ENCODE results near the gene TSKU. TPM values are rescaled to one million over a fixed set of nuclear protein-coding genes. Genes with fewer than 3 reads are reported as not detected.

The TSKU gene
- polyA plus RNA-seq, 1 donor from 2014 or later = not detected

GRCh38 chr11:76772100-76772782, 10.9 kb upstream of the TSKU start:
- H3K9me3 Mint-ChIP-seq = peaks cover 6 to 15% (median 12%) of the 10 kb centered on the region in 3 donors
- H3K27me3 Mint-ChIP-seq = peaks cover 6% of the 10 kb centered on the region
- H3K4me1 Mint-ChIP-seq = peaks cover 0 to 4% (median 1%) of the 10 kb centered on the region in 3 donors
- H3K36me3 Mint-ChIP-seq = peaks cover 7% of the 10 kb centered on the region
- H3K4me3 Mint-ChIP-seq = no peak overlapping the region
- no peak overlapping the region for H3K27ac Mint-ChIP-seq

GRCh38 chr11:76772783-76773106, 10.4 kb upstream of the TSKU start:
- Mint-ChIP-seq H3K9me3 (peaks cover 8 to 19% (median 16%) of the 10 kb centered on the region in 3 donors), H3K4me3 (no peak overlapping the region), H3K4me1 (peaks cover 0 to 4% (median 0%) of the 10 kb centered on the region in 3 donors), H3K36me3 (peaks cover 7% of the 10 kb centered on the region), H3K27ac (no peak overlapping the region), H3K27me3 (peaks cover 5% of the 10 kb centered on the region)

DNA sequence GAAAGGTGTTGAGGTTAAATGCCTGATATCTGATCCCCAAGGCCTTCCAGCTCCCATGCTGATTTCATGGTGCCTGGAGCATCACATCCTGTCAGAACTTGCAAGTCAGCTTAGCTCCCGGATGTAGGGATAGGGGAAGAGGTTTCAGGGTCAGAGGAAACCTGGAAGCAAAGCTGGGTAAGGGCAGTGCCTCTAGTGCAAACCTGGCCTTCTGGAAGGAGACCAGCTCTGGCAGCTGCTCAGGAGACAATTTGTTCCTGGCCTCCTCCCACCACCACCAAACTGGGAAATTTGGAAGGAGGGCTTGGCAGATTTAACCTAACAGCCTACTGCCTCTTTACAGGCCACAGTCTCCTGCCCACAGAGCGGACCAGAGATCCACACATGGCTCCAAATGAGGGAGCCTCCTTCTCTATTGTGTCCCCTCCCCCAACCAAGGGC, 9.2 kb upstream of the TSKU start:
- H3K36me3 Mint-ChIP-seq = peaks cover 7% of the 10 kb centered on the region
- H3K9me3 Mint-ChIP-seq = peaks cover 12 to 23% (median 16%) of the 10 kb centered on the region in 3 donors
- no peak overlapping the region for H3K27ac Mint-ChIP-seq
- H3K4me3 Mint-ChIP-seq = no peak overlapping the region
- no peaks in the 10 kb centered on the region for H3K4me1 Mint-ChIP-seq
- H3K27me3 Mint-ChIP-seq = peaks cover 12% of the 10 kb centered on the region

DNA sequence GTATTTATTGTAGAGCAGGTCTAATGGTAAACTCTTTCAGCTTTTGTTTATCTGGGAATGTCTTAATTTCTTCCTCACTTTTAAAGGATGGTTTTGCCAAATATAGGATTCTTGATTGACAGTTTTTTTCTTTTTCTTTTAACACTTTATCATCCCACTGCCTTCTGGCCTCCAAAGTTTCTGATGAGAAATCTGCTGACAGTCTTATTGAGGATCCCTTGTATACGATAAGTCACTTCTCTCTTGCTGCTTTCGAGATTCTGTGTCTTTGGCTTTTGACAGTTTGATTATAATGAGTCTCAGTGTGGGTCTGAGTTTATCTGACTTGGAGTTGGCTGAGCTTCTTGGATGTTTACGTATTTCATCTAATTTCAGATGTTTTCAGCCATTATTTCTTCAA, 6.7 kb upstream of the TSKU start:
- Mint-ChIP-seq H3K27me3 (peaks cover 27% of the 10 kb centered on the region), H3K4me1 (no peaks in the 10 kb centered on the region), H3K27ac (no peak overlapping the region), H3K4me3 (no peak overlapping the region), H3K9me3 (peaks cover 12 to 23% (median 16%) of the 10 kb centered on the region in 3 donors), H3K36me3 (peaks cover 7% of the 10 kb centered on the region)

- Mint-ChIP-seq H3K4me3 (no peak overlapping the region), H3K36me3 (peaks cover 7% of the 10 kb centered on the region), H3K27me3 (peaks cover 29% of the 10 kb centered on the region), H3K9me3 (peaks cover 12 to 23% (median 16%) of the 10 kb centered on the region in 3 donors), H3K4me1 (no peaks in the 10 kb centered on the region), H3K27ac (no peak overlapping the region)
Measured at GRCh38 chr11:76777305-76777704, 5.9 kb upstream of the TSKU start.

DNA sequence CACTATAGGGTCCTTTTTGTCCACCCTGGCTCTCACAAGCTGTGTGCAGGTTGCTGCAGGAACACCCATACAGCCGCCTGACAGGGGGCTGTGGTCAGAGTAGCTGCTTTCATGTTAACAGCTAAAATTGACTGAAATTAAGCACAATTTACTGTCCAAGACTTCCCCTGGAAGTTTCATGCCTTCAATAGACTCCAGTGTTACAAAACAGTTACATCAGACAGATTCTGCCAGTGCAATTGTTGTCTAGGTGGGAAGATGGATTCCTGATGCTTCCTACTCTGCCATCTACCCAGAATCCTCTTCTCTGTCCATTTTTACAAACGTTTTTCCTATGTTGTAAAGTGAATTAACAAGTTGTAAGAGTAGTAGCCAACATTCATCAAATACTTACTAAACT, 5.3 kb upstream of the TSKU start:
- Mint-ChIP-seq H3K4me1 (peaks cover 3 to 4% (median 4%) of the 10 kb centered on the region in 3 donors), H3K27ac (no peak overlapping the region), H3K36me3 (peaks cover 7% of the 10 kb centered on the region), H3K4me3 (no peak overlapping the region), H3K27me3 (peaks cover 32% of the 10 kb centered on the region), H3K9me3 (peaks cover 12 to 23% (median 16%) of the 10 kb centered on the region in 3 donors)

GRCh38 chr11:76778874-76779273, 4.3 kb upstream of the TSKU start:
- Mint-ChIP-seq H3K4me1 (peaks cover 3 to 5% (median 4%) of the 10 kb centered on the region in 3 donors), H3K4me3 (no peak overlapping the region), H3K9me3 (peaks cover 12 to 23% (median 16%) of the 10 kb centered on the region in 3 donors), H3K27me3 (peaks cover 33% of the 10 kb centered on the region), H3K36me3 (peaks cover 6% of the 10 kb centered on the region), H3K27ac (no peak overlapping the region)

GRCh38 chr11:76781046-76781801, 1.9 kb upstream of the TSKU start:
- no peaks in the 10 kb centered on the region for H3K36me3 Mint-ChIP-seq
- H3K27ac Mint-ChIP-seq = no peak overlapping the region
- H3K9me3 Mint-ChIP-seq = peaks cover 12 to 18% (median 12%) of the 10 kb centered on the region in 3 donors
- H3K27me3 Mint-ChIP-seq = peaks cover 41% of the 10 kb centered on the region
- H3K4me3 Mint-ChIP-seq = peak overlapping the region in 2 of 4 donors; percentile 21 to 58
- peaks cover 3 to 5% (median 4%) of the 10 kb centered on the region in 3 donors for H3K4me1 Mint-ChIP-seq

GRCh38 chr11:76781807-76782530, 1.2 kb upstream of the TSKU start:
- H3K27ac Mint-ChIP-seq = peak overlapping the region in 1 of 3 donors; percentile 55
- peaks cover 43% of the 10 kb centered on the region for H3K27me3 Mint-ChIP-seq
- H3K4me1 Mint-ChIP-seq = peaks cover 3 to 5% (median 4%) of the 10 kb centered on the region in 3 donors
- H3K4me3 Mint-ChIP-seq = peak overlapping the region in 2 of 4 donors; percentile 55 to 86
- H3K36me3 Mint-ChIP-seq = no peaks in the 10 kb centered on the region
- peaks cover 6 to 10% (median 9%) of the 10 kb centered on the region in 3 donors for H3K9me3 Mint-ChIP-seq

DNA sequence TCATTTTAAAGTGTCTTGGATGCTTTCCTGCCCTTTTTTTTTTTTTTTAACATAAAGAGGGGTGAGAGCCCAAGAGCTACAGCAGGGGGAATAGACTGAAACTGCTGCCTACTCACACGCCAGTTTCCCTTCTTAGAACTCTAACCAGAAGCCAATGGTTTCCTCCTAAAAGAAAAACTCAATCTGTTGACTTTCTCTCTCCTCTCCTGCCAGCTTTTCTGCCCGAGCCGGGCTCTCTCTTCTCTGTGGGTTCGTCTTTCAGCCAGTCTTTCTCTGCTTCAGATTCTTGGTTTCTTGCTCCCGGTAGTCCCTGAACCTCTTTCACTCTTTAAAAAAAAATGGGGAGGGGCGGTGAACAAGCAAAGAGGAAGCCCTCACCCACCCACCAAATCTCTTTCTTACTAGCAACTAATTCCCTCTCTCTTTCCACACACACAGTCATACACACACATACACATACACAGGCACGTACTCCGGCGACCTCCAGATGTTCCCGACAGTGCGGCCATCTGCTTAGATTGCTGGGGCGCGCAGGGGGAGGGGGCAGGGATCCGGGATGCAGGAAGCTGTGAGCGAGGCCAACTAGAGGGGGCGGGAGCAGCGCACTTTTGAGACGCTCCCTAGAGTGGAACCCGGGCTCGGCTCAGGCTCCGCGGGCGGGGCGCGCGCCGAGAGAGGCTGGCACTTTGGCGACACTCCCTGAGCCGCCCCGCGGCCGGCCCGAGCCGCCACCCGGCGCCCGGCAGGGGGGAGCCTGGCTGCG, 444 bp upstream of the TSKU start:
- Mint-ChIP-seq H3K27me3 (peaks cover 43% of the 10 kb centered on the region), H3K27ac (no peak overlapping the region), H3K9me3 (peaks cover 0 to 5% (median 4%) of the 10 kb centered on the region in 3 donors), H3K4me1 (peaks cover 3 to 5% (median 4%) of the 10 kb centered on the region in 3 donors), H3K36me3 (no peaks in the 10 kb centered on the region), H3K4me3 (peak overlapping the region in 3 of 4 donors; percentile 55 to 86 (median 70))

DNA sequence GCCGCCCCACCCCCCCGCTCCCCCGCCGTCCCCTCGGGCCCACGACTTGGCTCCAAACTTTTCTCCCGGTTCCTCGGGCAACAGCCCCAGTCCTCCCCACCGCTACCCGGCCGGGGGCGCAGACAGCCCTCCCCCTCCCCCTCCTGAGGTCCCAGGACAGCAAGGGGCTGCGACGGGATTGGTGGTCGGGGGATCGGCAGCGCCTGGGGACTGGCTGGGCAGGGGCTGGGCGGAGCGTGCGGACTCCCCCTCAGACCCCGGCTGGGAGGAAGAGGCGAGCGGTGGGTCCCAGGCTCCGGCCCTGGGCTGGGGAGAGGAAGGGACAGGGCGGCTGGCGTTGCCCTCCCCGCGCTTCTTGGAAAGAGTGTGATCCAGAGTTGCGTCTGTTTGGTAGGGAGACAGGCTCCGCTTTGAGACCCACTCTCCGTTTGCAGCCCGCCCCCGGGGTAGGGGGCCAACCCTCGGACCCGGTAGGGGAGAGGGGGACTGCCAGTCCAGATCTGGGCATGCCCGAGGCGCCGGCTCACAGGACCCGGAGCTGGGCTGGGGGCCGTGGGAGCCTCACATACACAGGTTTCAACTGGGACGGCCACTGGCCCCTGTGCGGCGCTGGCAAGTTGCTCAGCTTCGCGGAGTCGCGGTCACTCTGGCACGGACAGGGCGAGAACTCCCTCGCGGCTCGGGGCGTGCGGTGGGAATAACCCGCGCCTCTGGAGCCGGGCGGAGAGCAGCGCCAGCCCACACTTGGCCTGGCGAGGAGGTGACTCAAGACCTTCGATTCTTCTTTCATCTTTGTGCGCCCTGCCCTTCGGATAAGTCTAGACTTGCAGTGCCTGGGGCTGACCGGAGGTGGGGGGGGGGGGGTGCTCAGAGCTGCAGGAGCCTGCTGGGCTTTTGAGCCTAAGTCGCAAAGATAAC, 999 bp downstream of the TSKU start:
- peak overlapping the region in 2 of 4 donors; percentile 24 to 51 for H3K4me3 Mint-ChIP-seq
- H3K4me1 Mint-ChIP-seq = peaks cover 3 to 5% (median 4%) of the 10 kb centered on the region in 3 donors
- H3K27me3 Mint-ChIP-seq = peaks cover 34% of the 10 kb centered on the region
- H3K27ac Mint-ChIP-seq = no peak overlapping the region
- no peaks in the 10 kb centered on the region for H3K9me3 Mint-ChIP-seq
- no peaks in the 10 kb centered on the region for H3K36me3 Mint-ChIP-seq

- peaks cover 27% of the 10 kb centered on the region for H3K27me3 Mint-ChIP-seq
- H3K36me3 Mint-ChIP-seq = no peaks in the 10 kb centered on the region
- H3K9me3 Mint-ChIP-seq = no peaks in the 10 kb centered on the region
- H3K4me1 Mint-ChIP-seq = peaks cover 3 to 5% (median 4%) of the 10 kb centered on the region in 3 donors
- H3K27ac Mint-ChIP-seq = no peak overlapping the region
- H3K4me3 Mint-ChIP-seq = no peak overlapping the region
Measured at GRCh38 chr11:76785513-76785912, 2.4 kb downstream of the TSKU start.

DNA sequence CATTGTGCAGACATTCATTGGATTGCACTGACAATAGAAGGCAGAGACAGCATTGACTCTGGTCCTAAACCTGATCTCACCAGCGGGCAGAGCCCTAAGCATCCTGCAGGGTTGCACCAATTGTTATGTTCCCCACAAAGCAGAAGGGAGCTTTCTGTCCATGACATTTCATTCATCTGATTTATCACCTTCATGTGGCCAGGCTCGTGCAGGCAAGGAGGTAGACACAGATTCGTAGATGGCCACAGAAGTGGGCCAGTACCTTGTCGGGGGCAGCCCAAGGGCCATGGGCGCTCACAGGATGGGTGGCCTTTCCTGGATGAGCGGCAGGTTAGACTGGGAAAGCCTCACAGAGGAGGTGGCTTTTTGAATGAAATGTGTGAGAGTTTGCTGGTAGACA, 2.9 kb downstream of the TSKU start:
- peaks cover 3 to 5% (median 4%) of the 10 kb centered on the region in 3 donors for H3K4me1 Mint-ChIP-seq
- peaks cover 25% of the 10 kb centered on the region for H3K27me3 Mint-ChIP-seq
- H3K9me3 Mint-ChIP-seq = no peaks in the 10 kb centered on the region
- no peak overlapping the region for H3K4me3 Mint-ChIP-seq
- H3K36me3 Mint-ChIP-seq = no peaks in the 10 kb centered on the region
- H3K27ac Mint-ChIP-seq = no peak overlapping the region

All from IgD-negative memory B cell (primary cell).